GM12878 (cell line): Measurements from ENCODE around the gene HCK. TPM values are rescaled to one million over a fixed set of nuclear protein-coding genes. Genes with fewer than 3 reads are reported as not detected.

Experiments used
- ATAC-seq: fragments of 200-7000 bp; cut with Tn5 transposase; 3 replicates; pipeline ENCODE4 v1.9.1; 2020; ENCODE audit warnings: mild to moderate bottlenecking, moderate library complexity
- BruUV-seq: library from RNA; stranded (reverse); fragments of 400-500 nt; replicated peaks from 2 replicates; lab custom pipeline; 2021; lab: Mats Ljungman, UMichigan
- CTCF ChIA-PET: fragments of 300-600 bp; sonication (Branson Sonifier 250); formaldehyde crosslinking; extraction: SDS; loops from one replicate; lab custom pipeline; 2021; ENCODE audit warnings: inconsistent platforms; lab: Yijun Ruan, JAX
- POLR2A ChIA-PET: fragments of 350-600 bp; formaldehyde crosslinking; extraction: SDS; loops from one replicate; lab custom pipeline; 2021; ENCODE audit warnings: inconsistent platforms; lab: Charles Lee
- RAD21 ChIA-PET: fragments of 300-600 bp; sonication (Branson Sonifier 250); formaldehyde crosslinking; loops from one replicate; lab custom pipeline; 2023; ENCODE audit warnings: antibody characterized with exemption; ENCODE audit not compliant: unreplicated experiment; lab: Charles Lee
- SMC1A ChIA-PET: fragments of 300-600 bp; sonication (Branson Sonifier 250); formaldehyde crosslinking; loops from one replicate; lab custom pipeline; 2023; ENCODE audit not compliant: unreplicated experiment, uncharacterized antibody; lab: Charles Lee
- DNase-seq: peaks from one replicate; pipeline ENCODE4 v3.0.0-alpha.2; 2011; ENCODE audit warnings: low read depth, low spot score
- FAIRE-seq: peaks from 3 replicates; lab custom pipeline; 2011; peaks lifted over from hg19 to GRCh38; lab: Jason Lieb, UNC
- H2AFZ ChIP-seq: 2 replicates; pipeline ENCODE4 v1.6.0; 2011; ENCODE audit warnings: low read depth, low read length, control low read depth; ENCODE audit not compliant: control insufficient read depth
- H3K27ac ChIP-seq: 2 replicates; pipeline ENCODE4 v1.5.1; 2011; ENCODE audit warnings: control low read depth; ENCODE audit not compliant: control insufficient read depth, insufficient read depth
- H3K27me3 ChIP-seq, 2 experiments: replicated peaks in 1 of 2; 2 replicates each; pipeline versions ENCODE4 v1.6.0 to v1.6.1; 2011; ENCODE audit warnings: low read length in 1 of 2; ENCODE audit not compliant: control insufficient read depth in 2 of 2, insufficient read depth in 2 of 2
- H3K36me3 ChIP-seq, 2 experiments: 2 replicates each; pipeline ENCODE4 v1.5.1; 2011; ENCODE audit warnings: low read length in 1 of 2; ENCODE audit not compliant: control insufficient read depth in 2 of 2, insufficient read depth in 2 of 2
- H3K4me1 ChIP-seq: 2 replicates; pipeline ENCODE4 v1.6.1; 2011; ENCODE audit warnings: mild to moderate bottlenecking, low read length, moderate library complexity, mixed read lengths; ENCODE audit not compliant: control insufficient read depth, insufficient read depth
- H3K4me2 ChIP-seq: 2 replicates; pipeline ENCODE4 v1.6.0; 2011; ENCODE audit warnings: control low read depth; ENCODE audit not compliant: control insufficient read depth, insufficient read depth
- H3K4me3 ChIP-seq: fragments of 200-600 bp; sonication (generic); 2 replicates; pipeline ENCODE4 v1.5.1; 2016
- H3K79me2 ChIP-seq: 2 replicates; pipeline ENCODE4 v1.6.0; 2011; ENCODE audit warnings: low read length; ENCODE audit not compliant: control insufficient read depth, insufficient read depth
- H3K9ac ChIP-seq: 2 replicates; pipeline ENCODE4 v1.8.0; 2011; ENCODE audit warnings: low read length, control low read depth, mixed read lengths; ENCODE audit not compliant: control insufficient read depth, insufficient read depth
- H3K9me3 ChIP-seq: replicated peaks from 3 replicates; pipeline ENCODE4 v1.5.1; 2011; ENCODE audit warnings: mild to moderate bottlenecking, low read length; ENCODE audit not compliant: control insufficient read depth, insufficient read depth
- H4K20me1 ChIP-seq: 2 replicates; pipeline ENCODE4 v1.6.0; 2011; ENCODE audit not compliant: control insufficient read depth, insufficient read depth
- BCLAF1 ChIP-seq: fragments of 450-650 bp; IDR thresholded peaks from 2 replicates; pipeline ENCODE4 v1.6.1; 2017; ENCODE audit warnings: antibody characterized with exemption, mild to moderate bottlenecking, moderate library complexity
- BHLHE40 ChIP-seq, 2 experiments: fragments of 450-650 bp in 1 of 2; IDR thresholded peaks; 2 replicates each; pipeline ENCODE4 v1.6.1; 2011 to 2017; ENCODE audit warnings: low read depth in 2 of 2, borderline replicate concordance in 1 of 2, improper control_type of control experiment in 1 of 2, low read length in 1 of 2, mild to moderate bottlenecking in 1 of 2
- EGR1 ChIP-seq, 2 experiments: IDR thresholded peaks; 1 replicate in 1 of 2; 2 replicates in 1 of 2; pipeline ENCODE4 v1.6.1; 2011 to 2012; ENCODE audit warnings: low read depth in 2 of 2, low read length in 2 of 2, borderline replicate concordance in 1 of 2, mild to moderate bottlenecking in 1 of 2, moderate library complexity in 1 of 2
- ELK1 ChIP-seq: IDR thresholded peaks from 2 replicates; pipeline ENCODE4 v1.6.1; 2012; ENCODE audit warnings: low read depth, low read length, improper control_type of control experiment
- ETV6 ChIP-seq, 2 experiments: fragments of 450-650 bp in 1 of 2; IDR thresholded peaks in 1 of 2; conservative IDR thresholded peaks in 1 of 2; 2 replicates each; pipeline ENCODE4 v1.6.1; 2014; ENCODE audit warnings: antibody characterized with exemption in 1 of 2, borderline replicate concordance in 1 of 2, low read depth in 1 of 2, mild to moderate bottlenecking in 1 of 2, moderate library complexity in 1 of 2
- FOXK2 ChIP-seq: fragments of 450-650 bp; IDR thresholded peaks from 2 replicates; pipeline ENCODE4 v1.6.1; 2017; ENCODE audit warnings: mild to moderate bottlenecking, moderate library complexity
- IRF4 ChIP-seq: IDR thresholded peaks from 2 replicates; pipeline ENCODE4 v1.6.1; 2011; ENCODE audit warnings: low read depth, low read length
- NR2F1 ChIP-seq: fragments of 450-650 bp; conservative IDR thresholded peaks from 2 replicates; pipeline ENCODE4 v1.6.1; 2017; ENCODE audit warnings: mild to moderate bottlenecking
- POLR2A ChIP-seq: IDR thresholded peaks from 2 replicates; pipeline ENCODE4 v1.6.1; 2011; ENCODE audit warnings: low read depth, mild to moderate bottlenecking, low read length
- SMARCA5 ChIP-seq: fragments of 450-650 bp; IDR thresholded peaks from 2 replicates; pipeline ENCODE4 v1.6.1; 2017; ENCODE audit warnings: mild to moderate bottlenecking
- SUZ12 ChIP-seq: fragments of 200-600 bp; sonication (generic); IDR thresholded peaks from one replicate; pipeline ENCODE4 v1.6.1; 2018; ENCODE audit warnings: antibody characterized with exemption, mild to moderate bottlenecking; ENCODE audit not compliant: unreplicated experiment
- TARDBP ChIP-seq: IDR thresholded peaks from 2 replicates; pipeline ENCODE4 v1.6.1; 2016; ENCODE audit warnings: borderline replicate concordance
- ZNF24 ChIP-seq: fragments of 450-650 bp; IDR thresholded peaks from 2 replicates; pipeline ENCODE4 v1.6.1; 2017; ENCODE audit warnings: antibody characterized with exemption, mild to moderate bottlenecking
- ZNF592 ChIP-seq: fragments of 450-650 bp; IDR thresholded peaks from 2 replicates; pipeline ENCODE4 v1.6.1; 2017; ENCODE audit warnings: mild to moderate bottlenecking, moderate library complexity
- WGBS: methylation state at CpG from one replicate; pipeline ENCODE4 v1.1.6; 2016; ENCODE audit warnings: low lambda C conversion rate; ENCODE audit not compliant: insufficient replicate concordance, insufficient coverage; ENCODE audit errors: missing lambda C conversion rate; 5-methylcytosine and 5-hydroxymethylcytosine counted together
- in situ Hi-C: fragments of 300-500 bp; cut with MboI; formaldehyde crosslinking; loops from 9 replicates; pipeline ENCODE4 v1.14.3; 2018; ENCODE audit warnings: mixed read lengths
- intact Hi-C: fragments of 100-400 bp; cut with micrococcal nuclease; formaldehyde crosslinking; loops from one replicate; pipeline ENCODE4 v1.14.2; 2022; ENCODE audit not compliant: unreplicated experiment
- polyA plus RNA-seq, 11 experiments: library from polyadenylated mRNA; depleted of rRNA in 4 of 11; unstranded in 6 of 11; stranded (reverse) in 5 of 11; fragments of >200 nt; fragmentation: Nextera tagmentation in 4 of 11; fragmentation: Illumina TruSeq in 1 of 11; extraction: Ambion mirVana in 4 of 11; extraction: Trizol in 1 of 11; gene quantifications; 1 replicate in 1 of 11; 2 replicates in 10 of 11; pipeline versions ENCODE4 v1.2.1 to v1.2.3, GENCODE V29; 2011 to 2016; ENCODE audit warnings: inconsistent platforms in 2 of 11, missing spikeins in 2 of 11, low read depth in 1 of 11
- total RNA-seq, 4 experiments: library from RNA; depleted of rRNA in 3 of 4; stranded (reverse); fragments of >200 nt in 3 of 4; fragmentation: Illumina TruSeq in 1 of 4; extraction: Trizol in 1 of 4; gene quantifications; 2 replicates each; pipeline versions ENCODE4 v1.2.1 to v1.2.3, GENCODE V29; 2013 to 2021

Gene HCK
- total and polyA plus RNA-seq, 10 of the 15 experiments (the other 5 are each of a cell fraction or from before 2014, with no cell fraction given) = 1.3 to 30.3 (median 18.5) TPM

- no peaks in the 10 kb centered on the region for H3K79me2 ChIP-seq
- BruUV-seq = no TSS peak
- H3K36me3 ChIP-seq = no peaks in the 10 kb centered on the region
- H3K9ac ChIP-seq = no peak overlapping the region
- no peaks in the 10 kb centered on the region for H4K20me1 ChIP-seq
- ChIA-PET RAD21 (no interaction called here), CTCF (interaction anchor here (1.2 to 1.9 kb wide), 3 partner anchors 11 to 165 kb away, joined by 4 to 9 read pairs (median 9); no protein-coding TSS in a partner anchor), SMC1A (interaction anchor here (0.6 to 1.3 kb wide), 2 partner anchors 8 to 66 kb away, joined by 3 read pairs; no protein-coding TSS in a partner anchor), POLR2A (interaction anchor here (0.8 kb wide), 1 partner anchor 40 kb away, joined by 3 read pairs; no protein-coding TSS in a partner anchor)
- in situ Hi-C loops = no loop called here
- intact Hi-C loops = loop anchor here (5.0 kb wide), 1 partner anchor 171 kb away; the partner anchor contains the start of gene FOXS1
- no peak overlapping the region for H3K27ac ChIP-seq
- ATAC-seq (peak; percentile 74), FAIRE-seq (no peak), DNase-seq (no peak)
- peak overlapping the region; percentile 84 for H3K4me2 ChIP-seq
- H3K4me3 ChIP-seq = peak overlapping the region; percentile 53; the same call in 1 of the 2 replicates
- no peaks in the 10 kb centered on the region for H3K4me1 ChIP-seq
- no peaks in the 10 kb centered on the region for H3K9me3 ChIP-seq
- H2AFZ ChIP-seq = peak overlapping the region; percentile 74
- 1% methylated on average over 21 of the region's 67 CpGs for whole genome bisulfite sequencing
- peaks cover 8 to 12% of the 10 kb centered on the region in 2 experiments for H3K27me3 ChIP-seq
- TF ChIP-seq BCLAF1 = no peak
- TF ChIP-seq SMARCA5 = no peak
- peak in 1 of 2 experiments; percentile 54; a peak in 1 of 3 replicates for TF ChIP-seq EGR1 (IDR thresholded peaks at IDR 0.05; ENCODE audit: borderline replicate concordance in 1 of 2, low read depth in 2 of 2, low read length in 2 of 2)
- no peak for TF ChIP-seq IRF4
- peak; percentile 56 for TF ChIP-seq SUZ12
- TF ChIP-seq ETV6 (conservative IDR thresholded peaks at IDR 0.05 in 1 of 2, IDR thresholded peaks at IDR 0.05 in 1 of 2; ENCODE audit: borderline replicate concordance in 1 of 2, low read depth in 1 of 2) = no peak
- TF ChIP-seq ZNF592 = no peak
- no peak for TF ChIP-seq ELK1
- peak; percentile 33; the same call in 1 of the 2 replicates for TF ChIP-seq NR2F1
- no peak for TF ChIP-seq ZNF24
- no peak for TF ChIP-seq TARDBP
- no peak for TF ChIP-seq POLR2A
- TF ChIP-seq FOXK2 = no peak
- no peak for TF ChIP-seq BHLHE40 (IDR thresholded peaks at IDR 0.05; ENCODE audit: borderline replicate concordance in 1 of 2, low read depth in 2 of 2, low read length in 1 of 2)
These were observed 33.5 kb upstream of the HCK start for GRCh38 chr20:32018269-32019155.
